LHCN-M2 (cell line): ENCODE results near the gene PABPC1L. TPM values are rescaled to one million over a fixed set of nuclear protein-coding genes. Genes with fewer than 3 reads are reported as not detected.

ENCODE experiments used
- DNase-seq: peaks from one replicate; pipeline ENCODE4 v3.0.0-alpha.2; 2012; ENCODE audit warnings: low read depth
- total RNA-seq: library from RNA; depleted of rRNA; stranded (reverse); fragments of >200 nt; gene quantifications from 2 replicates; pipeline ENCODE4 v1.2.3, GENCODE V29; 2014

PABPC1L gene
- total RNA-seq, 1 experiment from 2014 or later, result 11.1 TPM

- no peak for DNase-seq
Observed at GRCh38 chr20:44900231-44900854, 9.5 kb upstream of the PABPC1L start.

- peak; percentile 34 for DNase-seq
Observed at GRCh38 chr20:44901974-44902373, 7.9 kb upstream of the PABPC1L start.

- DNase-seq, result no peak
Observed at GRCh38 chr20:44904377-44904776, 5.5 kb upstream of the PABPC1L start.

GRCh38 chr20:44908987-44909871, 631 bp upstream of the PABPC1L start:
- DNase-seq, result no peak

GRCh38 chr20:44910690-44911262, 916 bp downstream of the PABPC1L start:
- no peak for DNase-seq

- DNase-seq, result peak; percentile 30
Observed at GRCh38 chr20:44911264-44911921, 1.5 kb downstream of the PABPC1L start.

- DNase-seq, result no peak
Observed at GRCh38 chr20:44912189-44912588, 2.3 kb downstream of the PABPC1L start.

- no peak for DNase-seq
Observed at GRCh38 chr20:44914924-44915323, 5.1 kb downstream of the PABPC1L start.

GRCh38 chr20:44916586-44916985, 6.7 kb downstream of the PABPC1L start:
- no peak for DNase-seq

- no peak for DNase-seq
Observed at GRCh38 chr20:44917399-44917798, 7.5 kb downstream of the PABPC1L start.

- DNase-seq, result no peak
Observed at GRCh38 chr20:44918342-44918741, 8.5 kb downstream of the PABPC1L start.

GRCh38 chr20:44918761-44919160, 8.9 kb downstream of the PABPC1L start:
- no peak for DNase-seq

GRCh38 chr20:44921447-44921846, 11.6 kb downstream of the PABPC1L start:
- no peak for DNase-seq

GRCh38 chr20:44924541-44924940, 14.7 kb downstream of the PABPC1L start:
- DNase-seq, result no peak

- no peak for DNase-seq
Observed at GRCh38 chr20:44928595-44928994, 18.7 kb downstream of the PABPC1L start.

- DNase-seq, result no peak
Observed at GRCh38 chr20:44930517-44931168, 20.8 kb downstream of the PABPC1L start.

GRCh38 chr20:44931911-44932310, 22.1 kb downstream of the PABPC1L start:
- DNase-seq, result no peak

GRCh38 chr20:44932916-44933315, 23.1 kb downstream of the PABPC1L start:
- DNase-seq, result no peak

GRCh38 chr20:44936510-44936909, 26.6 kb downstream of the PABPC1L start:
- DNase-seq, result no peak

GRCh38 chr20:44938637-44939036, 28.8 kb downstream of the PABPC1L start:
- peak; percentile 36 for DNase-seq

GRCh38 chr20:44941120-44941691, 31.3 kb downstream of the PABPC1L start:
- DNase-seq, result no peak
